GM15510 (cell line): ENCODE data around the gene MORC2.

Experiments
- POLR2A ChIP-seq: IDR thresholded peaks from 3 replicates; pipeline ENCODE4 v1.6.1; 2011; ENCODE audit warnings: borderline replicate concordance; ENCODE audit not compliant: insufficient read length; ENCODE audit errors: extremely low read depth

The MORC2 gene

DNA sequence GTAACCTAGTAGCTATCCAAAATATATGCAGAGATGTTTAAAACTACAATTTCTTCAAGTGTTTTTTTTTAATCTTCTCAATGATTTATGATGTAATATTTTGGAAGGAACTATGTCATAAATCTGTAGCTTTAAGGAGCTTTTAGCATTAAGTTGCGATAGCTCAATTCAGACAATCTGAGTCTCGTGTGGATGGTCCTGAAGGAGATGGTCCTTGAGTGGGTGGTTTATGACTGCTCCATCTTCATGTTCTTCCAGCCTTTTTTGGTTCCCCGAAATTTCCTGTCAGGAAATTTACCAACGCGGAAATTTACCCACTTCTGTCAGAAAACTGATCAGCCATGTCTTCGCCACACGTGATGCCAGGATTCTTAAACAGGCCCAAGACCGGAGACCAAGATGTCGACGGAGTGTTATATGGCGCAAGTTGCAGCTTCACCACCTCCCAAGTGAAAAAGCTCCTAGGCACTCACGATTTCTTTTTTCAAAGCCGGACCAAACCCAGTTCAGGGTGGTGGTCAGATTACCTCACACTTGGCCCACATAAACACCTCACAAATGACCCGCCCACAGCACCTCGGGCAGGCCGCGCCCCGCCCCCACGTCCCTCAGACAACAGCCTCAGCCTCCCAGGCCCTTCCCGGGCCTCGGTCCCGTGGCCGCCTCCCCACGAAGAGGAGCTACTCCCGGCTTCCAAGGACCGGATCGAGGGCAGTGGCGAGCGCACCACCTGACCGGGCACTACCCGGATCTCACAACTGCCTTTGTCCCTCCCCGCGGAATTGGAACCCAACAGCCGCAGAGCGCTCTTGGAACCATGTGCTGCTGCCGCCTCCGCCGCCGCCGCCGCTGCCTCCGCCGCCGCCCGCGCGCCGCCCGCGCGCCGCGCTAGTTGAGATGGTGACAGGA lies at the start of gene MORC2:
Gene MORC2, minus strand, starts transcription at position 760 of the 909 bp plus-strand sequence. CDS start 885 bp downstream, outside the sequence.
- TF ChIP-seq POLR2A, result no peak

DNA sequence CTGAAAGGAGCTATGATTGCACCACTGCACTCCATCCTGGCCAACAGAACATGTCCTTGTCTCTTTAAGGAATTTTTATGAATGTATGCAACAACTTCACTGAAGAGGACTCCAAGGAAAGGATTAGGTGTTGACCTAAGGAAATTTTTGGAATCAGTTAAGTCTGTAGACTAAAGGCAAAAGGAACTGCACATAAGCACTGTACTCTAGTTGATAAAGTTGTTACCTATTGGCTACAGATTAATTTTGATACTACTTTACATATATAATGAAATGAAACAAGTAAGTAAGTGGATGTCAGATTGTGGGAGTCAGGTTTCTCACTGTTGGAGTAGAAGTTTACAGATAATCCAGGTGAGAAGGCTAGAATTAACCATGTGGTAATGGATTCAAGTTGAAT lies 37.0 kb upstream of the MORC2 start:
- no peak for TF ChIP-seq POLR2A

DNA sequence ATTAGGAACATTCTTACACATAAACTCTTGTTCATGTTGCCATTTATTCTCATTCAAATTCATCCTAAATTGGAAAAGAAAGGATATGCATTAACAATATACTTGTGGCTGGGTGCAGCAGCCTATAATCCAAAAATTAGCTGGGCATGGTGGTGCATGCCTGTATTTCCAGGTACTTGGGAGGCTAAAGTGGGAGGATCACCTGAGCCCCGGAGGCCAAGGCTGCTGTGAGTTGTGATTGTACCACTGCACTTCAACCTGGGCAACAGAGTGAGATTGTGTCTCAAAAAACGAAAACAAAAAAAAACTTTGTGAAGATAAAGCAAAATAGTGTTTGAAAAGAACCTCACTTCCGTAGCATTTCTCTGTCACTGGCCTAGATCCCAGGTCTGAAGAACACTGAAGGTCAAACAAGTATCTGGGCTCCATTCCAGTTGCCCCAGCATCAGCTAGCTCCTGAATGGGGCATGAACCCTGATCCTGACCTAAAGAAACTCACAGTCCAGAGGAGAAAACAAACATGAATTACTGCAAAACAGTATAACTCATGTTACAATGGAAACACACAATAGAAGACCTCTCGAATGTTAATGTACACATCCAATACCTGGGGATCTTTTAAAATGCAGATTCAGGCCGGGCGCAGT lies 32.7 kb upstream of the MORC2 start:
- no peak for TF ChIP-seq POLR2A

GRCh38 chr22:30998329-30998728 lies 29.8 kb upstream of the MORC2 start:
- TF ChIP-seq POLR2A, result no peak

DNA sequence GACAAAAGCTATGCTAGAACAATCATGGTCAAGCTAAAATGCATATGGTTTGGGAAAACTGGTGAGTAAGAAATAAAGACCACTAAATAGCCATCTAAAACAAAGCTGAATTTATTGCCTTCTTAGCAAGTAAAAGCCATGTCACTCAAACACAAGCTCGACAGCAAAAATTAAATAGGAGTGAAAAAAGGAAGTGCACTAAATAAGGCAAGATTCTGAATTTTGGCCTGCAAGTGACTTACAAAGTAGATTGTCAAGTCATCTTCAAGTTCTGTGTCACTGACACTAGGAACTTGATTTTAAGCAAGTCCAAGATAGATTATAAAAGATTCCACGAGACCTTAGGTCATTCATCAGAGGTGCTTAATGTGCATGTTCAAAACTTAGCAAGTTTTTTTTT lies 27.9 kb upstream of the MORC2 start:
- no peak for TF ChIP-seq POLR2A

GRCh38 chr22:30994960-30995359 lies 26.4 kb upstream of the MORC2 start:
- no peak for TF ChIP-seq POLR2A

GRCh38 chr22:30992565-30992964 lies 24.0 kb upstream of the MORC2 start:
- TF ChIP-seq POLR2A, result no peak

GRCh38 chr22:30990690-30991089 lies 22.1 kb upstream of the MORC2 start:
- TF ChIP-seq POLR2A, result no peak

GRCh38 chr22:30989474-30989873 lies 20.9 kb upstream of the MORC2 start:
- TF ChIP-seq POLR2A, result no peak

DNA sequence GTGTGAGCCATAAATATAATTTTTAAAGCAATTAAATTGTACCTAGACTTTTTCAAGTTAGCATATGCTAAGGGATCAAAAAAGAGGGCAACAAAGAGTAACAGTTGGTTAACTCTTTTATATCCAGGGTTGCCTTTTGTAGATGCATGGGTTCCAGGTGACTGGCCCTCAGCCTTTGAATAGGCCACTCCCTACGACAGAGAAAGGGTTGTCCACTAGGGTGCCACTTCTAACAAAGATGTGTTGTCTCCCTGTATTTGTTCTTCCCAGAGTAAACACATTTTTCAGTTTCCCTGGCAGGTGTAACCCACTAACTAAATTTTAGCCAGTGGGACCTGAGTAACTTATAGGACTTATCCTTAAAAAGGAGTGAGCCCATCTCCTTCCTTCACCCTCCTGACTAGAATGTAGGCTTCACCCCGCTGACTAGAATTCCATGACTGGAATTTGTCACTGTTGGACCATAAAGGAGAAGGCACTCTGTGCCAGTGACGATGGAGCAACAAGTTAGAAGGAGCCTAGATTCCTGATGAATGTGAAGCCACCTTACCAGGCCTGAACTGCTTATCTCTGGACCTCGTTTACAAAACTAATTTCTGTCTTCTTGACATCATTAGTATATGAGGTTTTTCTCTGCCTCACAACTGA lies 17.1 kb upstream of the MORC2 start:
- TF ChIP-seq POLR2A, result no peak

DNA sequence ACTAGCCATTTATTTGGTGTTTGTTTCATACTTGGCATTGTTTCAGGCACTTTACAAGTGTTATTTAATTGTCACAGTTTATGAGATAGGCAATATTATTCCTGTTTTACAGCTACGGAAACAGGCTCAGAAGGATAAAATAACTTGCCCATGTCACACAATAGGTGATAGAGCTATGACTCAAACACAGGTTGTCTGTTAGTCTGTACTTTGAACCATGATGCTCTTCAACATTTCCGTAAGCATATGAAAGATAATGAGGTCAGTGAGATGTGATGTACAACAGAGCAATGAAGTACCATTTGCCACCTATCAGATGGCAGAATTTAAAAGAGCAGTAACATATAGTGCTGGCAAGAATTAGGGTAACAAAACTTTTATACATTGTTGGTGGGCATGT lies 15.7 kb upstream of the MORC2 start:
- no peak for TF ChIP-seq POLR2A

DNA sequence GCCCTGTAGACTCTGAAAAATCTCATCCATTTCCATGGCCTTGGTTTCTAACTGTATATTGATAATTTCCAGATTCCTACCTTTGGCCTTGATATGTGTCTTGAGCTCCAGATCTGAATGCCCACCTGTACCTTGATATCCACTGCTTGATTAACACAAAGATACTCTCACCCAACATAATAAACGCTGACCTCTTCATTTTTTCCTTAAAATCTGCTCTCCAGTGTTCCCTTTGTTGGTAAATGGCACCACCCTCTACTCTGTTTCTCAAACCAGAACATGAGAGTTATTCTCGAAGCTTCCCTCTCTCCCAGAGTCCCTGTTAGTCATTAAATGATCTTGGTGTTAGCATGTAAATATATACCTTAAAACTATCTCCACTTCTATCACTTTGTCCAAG lies 13.9 kb upstream of the MORC2 start:
- TF ChIP-seq POLR2A, result no peak

DNA sequence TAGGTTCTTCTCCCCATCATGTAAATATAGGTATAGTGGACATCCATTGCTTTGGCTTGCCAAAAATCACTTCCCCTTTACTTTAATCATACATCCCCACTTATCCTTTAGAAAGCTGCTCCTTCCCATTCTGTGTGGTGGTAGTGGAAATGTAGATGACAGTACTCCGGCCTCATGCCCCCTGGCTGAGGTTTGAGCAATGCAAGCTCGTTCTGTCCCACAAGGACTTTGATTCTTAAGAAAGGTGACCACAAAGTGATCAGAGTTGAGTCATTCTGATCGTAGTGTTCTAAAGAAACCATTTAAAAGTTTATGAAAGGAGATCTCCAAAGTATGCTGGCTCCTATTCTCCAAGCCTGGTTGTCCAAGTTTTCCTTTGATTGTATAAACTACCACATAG lies 11.4 kb upstream of the MORC2 start:
- TF ChIP-seq POLR2A, result no peak

GRCh38 chr22:30978304-30978962 lies 9.9 kb upstream of the MORC2 start:
- TF ChIP-seq POLR2A, result no peak

DNA sequence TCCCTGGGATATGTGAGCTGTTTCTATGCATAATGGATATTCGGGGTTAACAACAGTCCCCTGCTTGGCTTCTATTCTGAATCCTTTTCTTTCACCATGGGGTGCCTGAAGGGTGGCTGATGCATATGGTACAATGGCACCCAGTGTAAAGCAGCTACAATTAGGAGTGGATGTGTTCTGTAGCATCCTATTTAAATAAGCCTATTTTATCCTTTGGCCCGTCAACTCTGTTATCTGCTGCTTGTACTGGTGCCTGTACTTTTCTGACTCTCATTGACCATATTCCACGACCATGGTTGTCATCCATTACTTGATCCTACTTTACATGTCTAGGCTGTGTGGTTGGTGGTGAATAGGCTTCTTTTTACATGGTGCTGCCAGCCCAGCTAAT lies 1.8 kb upstream of the MORC2 start:
- TF ChIP-seq POLR2A, result no peak

- TF ChIP-seq POLR2A, result peak; percentile 17
Observed at GRCh38 chr22:30969532-30970355, 1.2 kb upstream of the MORC2 start.
